GM23248 (cell line): Measurements from ENCODE around the gene IL10. TPM values are rescaled to one million over a fixed set of nuclear protein-coding genes. Genes with fewer than 3 reads are reported as not detected.
A peak's percentile ranks its signal among the peaks of the same experiment; 100 is the strongest.

Experiments
- DNase-seq: peaks from one replicate; pipeline ENCODE4 v3.0.0-alpha.2; 2015
- H2AFZ ChIP-seq: fragments of 200-600 bp; sonication (generic); 2 replicates; pipeline ENCODE4 v1.6.1; 2016; ENCODE audit warnings: antibody characterized with exemption
- H3F3A ChIP-seq: fragments of 200-600 bp; sonication (generic); 2 replicates; pipeline ENCODE4 v1.6.1; 2016; ENCODE audit warnings: mild to moderate bottlenecking, antibody characterized with exemption, mixed run types; ENCODE audit not compliant: insufficient read depth
- H3K27ac ChIP-seq: fragments of 200-600 bp; sonication (generic); 2 replicates; pipeline ENCODE4 v1.5.1; 2016; ENCODE audit warnings: mild to moderate bottlenecking
- H3K27me3 ChIP-seq: fragments of 200-600 bp; sonication (generic); replicated peaks from 2 replicates; pipeline ENCODE4 v1.6.1; 2016; ENCODE audit warnings: mild to moderate bottlenecking; ENCODE audit not compliant: insufficient read depth
- H3K36me3 ChIP-seq: fragments of 200-600 bp; sonication (generic); 2 replicates; pipeline ENCODE4 v1.6.1; 2016; ENCODE audit warnings: low read depth, mild to moderate bottlenecking
- H3K4me1 ChIP-seq: fragments of 200-600 bp; sonication (generic); 2 replicates; pipeline ENCODE4 v1.6.1; 2016; ENCODE audit warnings: mild to moderate bottlenecking; ENCODE audit not compliant: insufficient read depth
- H3K4me2 ChIP-seq: fragments of 200-600 bp; sonication (generic); one replicate; pipeline ENCODE4 v1.6.1; 2016; ENCODE audit warnings: mild to moderate bottlenecking; ENCODE audit not compliant: unreplicated experiment
- H3K4me3 ChIP-seq: fragments of 200-600 bp; sonication (generic); 2 replicates; pipeline ENCODE4 v1.5.1; 2016; ENCODE audit warnings: mild to moderate bottlenecking
- H3K79me2 ChIP-seq: fragments of 200-600 bp; sonication (generic); 2 replicates; pipeline ENCODE4 v1.6.1; 2016; ENCODE audit warnings: mild to moderate bottlenecking; ENCODE audit not compliant: insufficient read depth
- H3K9ac ChIP-seq: fragments of 200-600 bp; sonication (generic); 2 replicates; pipeline ENCODE4 v1.6.1; 2016; ENCODE audit warnings: mild to moderate bottlenecking
- H3K9me2 ChIP-seq: fragments of 200-600 bp; sonication (generic); 2 replicates; pipeline ENCODE4 v1.6.1; 2016; ENCODE audit warnings: mixed run types, mild to moderate bottlenecking, moderate library complexity; ENCODE audit not compliant: insufficient read depth
- H3K9me3 ChIP-seq: fragments of 200-600 bp; sonication (generic); one replicate; pipeline ENCODE4 v1.6.1; 2017; ENCODE audit warnings: low read depth
- H4K20me1 ChIP-seq: fragments of 200-600 bp; sonication (generic); 2 replicates; pipeline ENCODE4 v1.6.0; 2016; ENCODE audit not compliant: insufficient read depth
- EZH2 ChIP-seq: fragments of 200-600 bp; sonication (generic); IDR thresholded peaks from 2 replicates; pipeline ENCODE4 v1.6.1; 2018; ENCODE audit warnings: antibody characterized with exemption, mild to moderate bottlenecking; ENCODE audit not compliant: insufficient read depth, poor library complexity, severe bottlenecking
- EZH2phosphoT487 ChIP-seq: fragments of 200-600 bp; sonication (generic); IDR thresholded peaks from 2 replicates; pipeline ENCODE4 v1.6.1; 2018; ENCODE audit warnings: antibody characterized with exemption, moderate library complexity, mild to moderate bottlenecking, low read depth; ENCODE audit not compliant: insufficient read depth
- WGBS, 2 experiments: methylation state at CpG; one replicate each; pipeline ENCODE4 v1.1.6; 2015 to 2017; ENCODE audit warnings: low lambda C conversion rate in 2 of 2, low coverage in 1 of 2; ENCODE audit errors: missing lambda C conversion rate in 2 of 2; 5-methylcytosine and 5-hydroxymethylcytosine counted together
- in situ Hi-C: fragments of 300-500 bp; cut with MboI; formaldehyde crosslinking; loops from 2 replicates; pipeline ENCODE4 v1.15.0; 2020
- polyA plus RNA-seq: library from polyadenylated mRNA; unstranded; fragments of >200 nt; fragmentation: Nextera tagmentation; extraction: Ambion mirVana; gene quantifications from 2 replicates; pipeline ENCODE4 v1.2.1, GENCODE V29; 2016
- total RNA-seq: library from RNA; depleted of rRNA; stranded (reverse); fragments of >200 nt; shearing (Covaris generic); gene quantifications from 2 replicates; pipeline ENCODE4 v1.2.3, GENCODE V29; 2014

Gene IL10
- total and polyA plus RNA-seq, 2 experiments from 2014 or later: not detected

- Histone ChIP-seq H2AFZ (no peak overlapping the region), H3K79me2 (peaks cover 93% of the 10 kb centered on the region), H3K27ac (no peak overlapping the region), H3K9me2 (no peaks in the 10 kb centered on the region), H3K4me1 (peaks cover 29% of the 10 kb centered on the region), H3K36me3 (peaks cover 14% of the 10 kb centered on the region), H3K27me3 (no peaks in the 10 kb centered on the region), H4K20me1 (peaks cover 15% of the 10 kb centered on the region; the same call in 1 of the 2 replicates), H3K9me3 (no peaks in the 10 kb centered on the region), H3K9ac (no peak overlapping the region), H3F3A (peaks cover 28% of the 10 kb centered on the region), H3K4me3 (no peak overlapping the region), H3K4me2 (no peak overlapping the region)
- WGBS, 2 experiments: 88% methylated on average over 6 to 8 of the region's 8 CpGs
- TF ChIP-seq EZH2 (no peak), EZH2phosphoT487 (no peak)
- in situ Hi-C loops: no loop called here
- no peak for DNase-seq
Measured at GRCh38 chr1:206727981-206728696, 44.2 kb downstream of the IL10 start.

GRCh38 chr1:206725109-206725963, 47.0 kb downstream of the IL10 start:
- peak; percentile 72 for DNase-seq
- in situ Hi-C loops: no loop called here
- H3K4me2 ChIP-seq: no peak overlapping the region
- peaks cover 42% of the 10 kb centered on the region for H3K4me1 ChIP-seq
- H3K4me3 ChIP-seq: no peak overlapping the region
- no peaks in the 10 kb centered on the region for H3K27me3 ChIP-seq
- H3K36me3 ChIP-seq: peaks cover 8% of the 10 kb centered on the region; the same call in 1 of the 2 replicates
- peak overlapping the region; percentile 94 for H3K27ac ChIP-seq
- TF ChIP-seq EZH2: no peak
- no peak for TF ChIP-seq EZH2phosphoT487
- no peaks in the 10 kb centered on the region for H3K9me2 ChIP-seq
- H3F3A ChIP-seq: peaks cover 28% of the 10 kb centered on the region
- 72% methylated on average over 9 of the region's 9 CpGs for WGBS, 2 experiments
- no peak overlapping the region for H2AFZ ChIP-seq
- H3K9me3 ChIP-seq: no peaks in the 10 kb centered on the region
- no peak overlapping the region for H3K9ac ChIP-seq
- peaks cover 98% of the 10 kb centered on the region for H3K79me2 ChIP-seq
- H4K20me1 ChIP-seq: peaks cover 26% of the 10 kb centered on the region

GRCh38 chr1:206723805-206724472, 48.4 kb downstream of the IL10 start:
- Histone ChIP-seq H3K4me2 (peak overlapping the region; percentile 74), H3K9ac (peak overlapping the region; percentile 72), H3K27me3 (no peaks in the 10 kb centered on the region), H4K20me1 (peaks cover 26% of the 10 kb centered on the region), H3K4me1 (peaks cover 42% of the 10 kb centered on the region), H3K79me2 (peaks cover 98% of the 10 kb centered on the region), H3K9me3 (no peaks in the 10 kb centered on the region), H3K4me3 (peak overlapping the region; percentile 37), H3K27ac (peak overlapping the region; percentile 94), H3F3A (peaks cover 28% of the 10 kb centered on the region), H2AFZ (no peak overlapping the region), H3K9me2 (no peaks in the 10 kb centered on the region), H3K36me3 (no peaks in the 10 kb centered on the region)
- 4 to 5% methylated on average over 12 of the region's 12 CpGs for WGBS, 2 experiments
- peak; percentile 92 for DNase-seq
- TF ChIP-seq EZH2phosphoT487: no peak
- TF ChIP-seq EZH2: no peak
- in situ Hi-C loops: no loop called here

DNA sequence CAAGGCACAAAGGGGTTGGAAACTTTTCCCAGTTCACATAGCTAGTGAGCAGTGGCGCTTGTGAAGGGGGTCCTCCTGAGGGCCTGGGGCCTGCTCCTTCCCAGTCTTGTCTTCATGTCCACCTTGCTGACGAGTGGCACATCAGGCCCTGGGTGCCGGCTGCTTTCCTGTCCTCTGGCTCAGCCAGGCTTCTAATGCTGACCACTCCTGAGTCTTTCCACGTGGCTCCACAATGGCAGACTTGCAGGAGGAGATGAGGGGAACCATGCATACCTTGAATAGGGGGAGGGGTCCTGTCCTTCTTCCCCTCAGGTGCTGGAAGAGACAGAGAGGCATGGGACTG, 48.9 kb downstream of the IL10 start:
- H3K4me3 ChIP-seq: peak overlapping the region; percentile 37; the same call in 1 of the 2 replicates
- H3K9me2 ChIP-seq: no peaks in the 10 kb centered on the region
- WGBS, 2 experiments: 65 to 74% methylated on average over 4 of the region's 4 CpGs
- TF ChIP-seq EZH2 (no peak), EZH2phosphoT487 (no peak)
- no peak for DNase-seq
- peak overlapping the region; percentile 74 for H3K4me2 ChIP-seq
- no peaks in the 10 kb centered on the region for H3K9me3 ChIP-seq
- H3K36me3 ChIP-seq: no peaks in the 10 kb centered on the region
- no peak overlapping the region for H2AFZ ChIP-seq
- H4K20me1 ChIP-seq: peaks cover 26% of the 10 kb centered on the region
- H3K27me3 ChIP-seq: no peaks in the 10 kb centered on the region
- peaks cover 42% of the 10 kb centered on the region for H3K4me1 ChIP-seq
- peaks cover 28% of the 10 kb centered on the region for H3F3A ChIP-seq
- peak overlapping the region; percentile 72 for H3K9ac ChIP-seq
- H3K27ac ChIP-seq: peak overlapping the region; percentile 94
- peaks cover 98% of the 10 kb centered on the region for H3K79me2 ChIP-seq
- in situ Hi-C loops: no loop called here
